ENCODE measurements around the gene LRRC73.
"Not testable (repeated sequence)": the region's sequence is repeated elsewhere in the genome, so short reads cannot be mapped to it uniquely, and the experiment has no call there.

LRRC73 gene

GRCh38 chr6:43491750-43492661 is 18.1 kb downstream of the LRRC73 start:
- no peak for DNase-seq

GRCh38 chr6:43490523-43490939 is 19.6 kb downstream of the LRRC73 start:
- no peak for DNase-seq

- no peak for DNase-seq
These were observed 20.7 kb downstream of the LRRC73 start for GRCh38 chr6:43489277-43490072.

GRCh38 chr6:43488667-43489276 is 21.4 kb downstream of the LRRC73 start:
- no peak for DNase-seq

- no peak for DNase-seq
These were observed 28.4 kb downstream of the LRRC73 start for GRCh38 chr6:43481591-43482236.

GRCh38 chr6:43481075-43481474 is 29.1 kb downstream of the LRRC73 start:
- DNase-seq, result no peak

GRCh38 chr6:43478008-43478372 is 32.2 kb downstream of the LRRC73 start:
- DNase-seq, result peak; percentile 75 to 80

- peak; percentile 79 to 85 for DNase-seq
These were observed 32.7 kb downstream of the LRRC73 start, which contains the start of gene TJAP1 for GRCh38 chr6:43477235-43478007. TJAP1 (plus strand) TSS chr6:43477570; CDS start chr6:43499002, 21,432 bp downstream.

GRCh38 chr6:43476746-43477145 is 33.4 kb downstream of the LRRC73 start:
- no peak for DNase-seq

- peak; percentile 95 to 97 for DNase-seq
These were observed 34.6 kb downstream of the LRRC73 start for GRCh38 chr6:43475516-43475915.

GRCh38 chr6:43472515-43472914 is 37.6 kb downstream of the LRRC73 start:
- DNase-seq, result no peak

- DNase-seq, result no peak
These were observed 38.7 kb downstream of the LRRC73 start for GRCh38 chr6:43471399-43471798.

- DNase-seq, result no peak
These were observed 40.2 kb downstream of the LRRC73 start for GRCh38 chr6:43469947-43470346.

- DNase-seq, result no peak
These were observed 41.1 kb downstream of the LRRC73 start for GRCh38 chr6:43468748-43469681.

- DNase-seq, result peak; percentile 40 to 77
These were observed 41.9 kb downstream of the LRRC73 start for GRCh38 chr6:43468240-43468639.

- DNase-seq, result no peak
These were observed 42.4 kb downstream of the LRRC73 start for GRCh38 chr6:43467752-43468151.

- not testable (repeated sequence) for DNase-seq
These were observed 42.9 kb downstream of the LRRC73 start for GRCh38 chr6:43467265-43467664.

- DNase-seq, result no peak
These were observed 44.2 kb downstream of the LRRC73 start for GRCh38 chr6:43465948-43466347.

- DNase-seq, result no peak
These were observed 45.8 kb downstream of the LRRC73 start for GRCh38 chr6:43464337-43464736.

- DNase-seq, result no peak
These were observed 48.2 kb downstream of the LRRC73 start for GRCh38 chr6:43461936-43462335.

GRCh38 chr6:43460032-43460431 is 50.1 kb downstream of the LRRC73 start:
- DNase-seq, result no peak
